Suprapubic skin (tissue), 4 donors: ENCODE results near the gene HIP1.
"Not testable (repeated sequence)": the region's sequence is repeated elsewhere in the genome, so short reads cannot be mapped to it uniquely, and the experiment has no call there.

Experiments used
- EP300 ChIP-seq: sonication (generic); formaldehyde crosslinking; IDR thresholded peaks from one replicate; pipeline ENCODE4 v1.6.1; 2017; ENCODE audit warnings: antibody characterized with exemption
- POLR2A ChIP-seq, 2 donors: fragments of 450-650 bp; IDR thresholded peaks; one replicate each; pipeline ENCODE4 v1.6.1; 2017; ENCODE audit warnings: antibody characterized with exemption in 2 of 2, mild to moderate bottlenecking in 2 of 2, moderate library complexity in 2 of 2
- POLR2AphosphoS5 ChIP-seq, 3 donors: sonication (generic); formaldehyde crosslinking; IDR thresholded peaks; one replicate each; pipeline ENCODE4 v1.6.1; 2017; ENCODE audit warnings: antibody characterized with exemption in 3 of 3
- TF ChIP-seq, protein P1 (sequence below), 2 donors: fragments of 200-600 bp in 1 of 2; fragments of 450-650 bp in 1 of 2; sonication (generic) in 1 of 2; IDR thresholded peaks; one replicate each; pipeline ENCODE4 v1.5.1; 2016 to 2019; ENCODE audit warnings: antibody characterized with exemption in 2 of 2, mild to moderate bottlenecking in 1 of 2, moderate library complexity in 1 of 2

DNA sequence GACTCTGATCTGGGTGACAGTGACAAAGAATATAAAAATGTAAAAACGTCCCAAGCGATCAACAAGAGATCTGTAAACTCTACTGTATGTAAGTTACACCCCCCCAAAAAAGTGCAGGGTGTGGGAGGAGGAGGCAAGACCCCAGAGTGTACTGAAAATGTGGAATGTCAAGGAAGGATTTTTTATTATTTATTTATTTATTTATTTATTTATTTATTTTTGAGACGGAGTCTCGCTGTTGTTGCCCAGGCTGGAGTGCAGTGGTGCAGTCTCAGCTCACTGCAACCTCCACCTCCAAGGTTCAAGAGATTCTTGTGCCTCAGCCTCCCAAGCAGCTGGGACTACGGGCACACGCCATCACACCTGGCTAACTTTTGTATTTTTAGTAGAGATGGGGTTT is 181.9 kb downstream of the HIP1 start:
- TF ChIP-seq EP300; POLR2A (IDR thresholded peaks at IDR 0.05); POLR2AphosphoS5 (IDR thresholded peaks at IDR 0.05): not testable (repeated sequence)
- TF ChIP-seq, protein P1, sequence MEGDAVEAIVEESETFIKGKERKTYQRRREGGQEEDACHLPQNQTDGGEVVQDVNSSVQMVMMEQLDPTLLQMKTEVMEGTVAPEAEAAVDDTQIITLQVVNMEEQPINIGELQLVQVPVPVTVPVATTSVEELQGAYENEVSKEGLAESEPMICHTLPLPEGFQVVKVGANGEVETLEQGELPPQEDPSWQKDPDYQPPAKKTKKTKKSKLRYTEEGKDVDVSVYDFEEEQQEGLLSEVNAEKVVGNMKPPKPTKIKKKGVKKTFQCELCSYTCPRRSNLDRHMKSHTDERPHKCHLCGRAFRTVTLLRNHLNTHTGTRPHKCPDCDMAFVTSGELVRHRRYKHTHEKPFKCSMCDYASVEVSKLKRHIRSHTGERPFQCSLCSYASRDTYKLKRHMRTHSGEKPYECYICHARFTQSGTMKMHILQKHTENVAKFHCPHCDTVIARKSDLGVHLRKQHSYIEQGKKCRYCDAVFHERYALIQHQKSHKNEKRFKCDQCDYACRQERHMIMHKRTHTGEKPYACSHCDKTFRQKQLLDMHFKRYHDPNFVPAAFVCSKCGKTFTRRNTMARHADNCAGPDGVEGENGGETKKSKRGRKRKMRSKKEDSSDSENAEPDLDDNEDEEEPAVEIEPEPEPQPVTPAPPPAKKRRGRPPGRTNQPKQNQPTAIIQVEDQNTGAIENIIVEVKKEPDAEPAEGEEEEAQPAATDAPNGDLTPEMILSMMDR (IDR thresholded peaks at IDR 0.05): not testable (repeated sequence)
